ENCODE measurements around the gene RAB33B.

RAB33B gene

DNA sequence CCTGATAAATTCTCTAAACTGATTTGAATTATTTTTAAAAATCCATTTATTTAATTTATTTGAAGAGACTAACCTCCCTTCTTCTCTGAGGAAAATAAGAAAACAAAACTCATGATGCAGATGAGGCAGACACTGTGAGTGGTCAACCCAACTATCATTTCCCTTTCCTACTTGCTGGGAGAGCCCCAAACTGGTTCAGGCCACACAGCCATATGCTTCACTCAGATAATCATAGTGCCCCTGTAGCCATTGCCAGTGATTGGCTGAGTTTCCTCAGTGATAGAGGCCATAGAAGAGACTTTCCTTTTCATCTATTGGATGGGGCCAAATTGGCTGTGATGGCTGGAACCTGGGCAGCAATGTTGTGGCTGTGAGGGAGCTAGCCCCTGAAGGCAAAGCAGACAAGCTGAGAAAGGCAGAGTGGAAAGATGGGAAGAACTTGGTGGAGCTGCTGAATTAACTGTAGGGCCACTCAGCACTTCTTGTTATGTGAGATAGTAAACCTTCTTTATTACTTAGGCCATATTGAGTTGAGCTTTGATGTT is 49.8 kb downstream of the RAB33B start:
- no peak for TF ChIP-seq ZNF133 (tag by site-specific recombination; IDR thresholded peaks at IDR 0.05)
- TF ChIP-seq, protein P1, sequence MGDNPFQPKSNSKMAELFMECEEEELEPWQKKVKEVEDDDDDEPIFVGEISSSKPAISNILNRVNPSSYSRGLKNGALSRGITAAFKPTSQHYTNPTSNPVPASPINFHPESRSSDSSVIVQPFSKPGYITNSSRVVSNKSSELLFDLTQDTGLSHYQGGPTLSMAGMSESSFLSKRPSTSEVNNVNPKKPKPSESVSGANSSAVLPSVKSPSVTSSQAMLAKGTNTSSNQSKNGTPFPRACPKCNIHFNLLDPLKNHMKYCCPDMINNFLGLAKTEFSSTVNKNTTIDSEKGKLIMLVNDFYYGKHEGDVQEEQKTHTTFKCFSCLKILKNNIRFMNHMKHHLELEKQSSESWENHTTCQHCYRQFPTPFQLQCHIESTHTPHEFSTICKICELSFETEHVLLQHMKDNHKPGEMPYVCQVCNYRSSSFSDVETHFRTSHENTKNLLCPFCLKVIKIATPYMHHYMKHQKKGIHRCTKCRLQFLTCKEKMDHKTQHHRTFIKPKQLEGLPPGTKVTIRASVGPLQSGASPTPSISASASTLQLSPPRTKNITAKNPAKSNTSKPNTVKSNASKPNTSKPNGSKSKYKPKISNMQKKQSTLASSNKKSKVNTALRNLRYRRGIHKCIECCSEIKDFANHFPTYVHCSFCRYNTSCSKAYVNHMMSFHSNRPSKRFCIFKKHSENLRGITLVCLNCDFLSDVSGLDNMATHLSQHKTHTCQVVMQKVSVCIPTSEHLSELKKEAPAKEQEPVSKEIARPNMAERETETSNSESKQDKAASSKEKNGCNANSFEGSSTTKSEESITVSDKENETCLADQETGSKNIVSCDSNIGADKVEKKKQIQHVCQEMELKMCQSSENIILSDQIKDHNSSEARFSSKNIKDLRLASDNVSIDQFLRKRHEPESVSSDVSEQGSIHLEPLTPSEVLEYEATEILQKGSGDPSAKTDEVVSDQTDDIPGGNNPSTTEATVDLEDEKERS (tag by site-specific recombination; IDR thresholded peaks at IDR 0.05): peak; percentile 75
- Histone ChIP-seq H3K4me1 (ENCODE audit: control insufficient read depth, insufficient read depth, low read length) (no peaks in the 10 kb centered on the region), H3K4me3 (ENCODE audit: low read depth, low read length) (no peak overlapping the region), H3K9me3 (ENCODE audit: control insufficient read depth, insufficient read depth, low read depth, low read length) (no peaks in the 10 kb centered on the region), H3K27ac (ENCODE audit: extremely low read depth, low read depth, low read length) (no peak overlapping the region), H3K36me3 (ENCODE audit: control insufficient read depth in 2 of 2, insufficient read depth in 1 of 2, low read length in 2 of 2) (peaks cover 0 to 22% of the 10 kb centered on the region in 2 experiments; a peak in 1 of 3 replicates)
- CTCF ChIA-PET: interaction anchor here (1.0 kb wide), 1 partner anchor 27 kb away, joined by 4 read pairs; no protein-coding TSS in a partner anchor
- POLR2A ChIA-PET: no interaction called here

DNA sequence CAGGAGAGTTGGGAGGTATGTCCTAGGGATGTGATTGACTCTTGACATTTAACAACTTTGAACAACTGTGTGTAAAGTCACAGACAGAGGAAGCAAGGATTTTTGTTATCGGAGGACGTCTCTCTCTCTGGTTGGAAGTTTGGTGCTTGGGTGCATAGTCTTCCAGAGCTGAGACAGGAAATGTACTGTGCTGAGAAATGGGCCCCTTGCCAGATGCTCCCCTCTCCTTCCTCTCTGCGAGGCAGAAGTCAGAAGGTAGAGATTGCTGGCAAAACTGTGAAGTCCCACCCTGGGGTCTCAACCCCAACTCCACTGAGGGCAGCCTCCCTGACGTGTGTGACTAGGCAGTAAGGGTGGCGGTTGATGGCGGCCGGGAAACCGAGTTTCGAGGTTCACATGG is 52.9 kb downstream of the RAB33B start:
- Histone ChIP-seq H3K36me3 (ENCODE audit: control insufficient read depth in 2 of 2, insufficient read depth in 1 of 2, low read length in 2 of 2) (peaks cover 0 to 51% of the 10 kb centered on the region in 2 experiments; a peak in 1 of 3 replicates), H3K4me3 (ENCODE audit: low read depth, low read length) (no peak overlapping the region), H3K9me3 (ENCODE audit: control insufficient read depth, insufficient read depth, low read depth, low read length) (no peaks in the 10 kb centered on the region), H3K4me1 (ENCODE audit: control insufficient read depth, insufficient read depth, low read length) (no peaks in the 10 kb centered on the region), H3K27ac (ENCODE audit: extremely low read depth, low read depth, low read length) (no peak overlapping the region)
- TF ChIP-seq FEZF1 (tag by site-specific recombination; IDR thresholded peaks at IDR 0.05): no peak
- TF ChIP-seq ZIC2 (tag by site-specific recombination; IDR thresholded peaks at IDR 0.05): no peak
- no peak for TF ChIP-seq YY1 (tag by site-specific recombination; IDR thresholded peaks at IDR 0.05)
- no peak for TF ChIP-seq ZNF792 (tag by site-specific recombination; IDR thresholded peaks at IDR 0.05)
- TF ChIP-seq ZNF366 (tag by site-specific recombination; conservative IDR thresholded peaks at IDR 0.05): no peak
- TF ChIP-seq ZNF501 (tag by site-specific recombination; IDR thresholded peaks at IDR 0.05): no peak
- no peak for TF ChIP-seq ZSCAN16 (tag by site-specific recombination; IDR thresholded peaks at IDR 0.05)
- no peak for TF ChIP-seq RBAK (tag by site-specific recombination; IDR thresholded peaks at IDR 0.05)
- no peak for TF ChIP-seq ZNF423 (tag by site-specific recombination; IDR thresholded peaks at IDR 0.05)
- TF ChIP-seq TRIM28 (IDR thresholded peaks at IDR 0.05; ENCODE audit: borderline replicate concordance, low read length): no peak
- TF ChIP-seq ZFHX2 (tag by site-specific recombination; conservative IDR thresholded peaks at IDR 0.05): no peak
- TF ChIP-seq, protein P2, sequence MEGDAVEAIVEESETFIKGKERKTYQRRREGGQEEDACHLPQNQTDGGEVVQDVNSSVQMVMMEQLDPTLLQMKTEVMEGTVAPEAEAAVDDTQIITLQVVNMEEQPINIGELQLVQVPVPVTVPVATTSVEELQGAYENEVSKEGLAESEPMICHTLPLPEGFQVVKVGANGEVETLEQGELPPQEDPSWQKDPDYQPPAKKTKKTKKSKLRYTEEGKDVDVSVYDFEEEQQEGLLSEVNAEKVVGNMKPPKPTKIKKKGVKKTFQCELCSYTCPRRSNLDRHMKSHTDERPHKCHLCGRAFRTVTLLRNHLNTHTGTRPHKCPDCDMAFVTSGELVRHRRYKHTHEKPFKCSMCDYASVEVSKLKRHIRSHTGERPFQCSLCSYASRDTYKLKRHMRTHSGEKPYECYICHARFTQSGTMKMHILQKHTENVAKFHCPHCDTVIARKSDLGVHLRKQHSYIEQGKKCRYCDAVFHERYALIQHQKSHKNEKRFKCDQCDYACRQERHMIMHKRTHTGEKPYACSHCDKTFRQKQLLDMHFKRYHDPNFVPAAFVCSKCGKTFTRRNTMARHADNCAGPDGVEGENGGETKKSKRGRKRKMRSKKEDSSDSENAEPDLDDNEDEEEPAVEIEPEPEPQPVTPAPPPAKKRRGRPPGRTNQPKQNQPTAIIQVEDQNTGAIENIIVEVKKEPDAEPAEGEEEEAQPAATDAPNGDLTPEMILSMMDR (tag by site-specific recombination; IDR thresholded peaks at IDR 0.05): no peak
- TF ChIP-seq, protein P3, sequence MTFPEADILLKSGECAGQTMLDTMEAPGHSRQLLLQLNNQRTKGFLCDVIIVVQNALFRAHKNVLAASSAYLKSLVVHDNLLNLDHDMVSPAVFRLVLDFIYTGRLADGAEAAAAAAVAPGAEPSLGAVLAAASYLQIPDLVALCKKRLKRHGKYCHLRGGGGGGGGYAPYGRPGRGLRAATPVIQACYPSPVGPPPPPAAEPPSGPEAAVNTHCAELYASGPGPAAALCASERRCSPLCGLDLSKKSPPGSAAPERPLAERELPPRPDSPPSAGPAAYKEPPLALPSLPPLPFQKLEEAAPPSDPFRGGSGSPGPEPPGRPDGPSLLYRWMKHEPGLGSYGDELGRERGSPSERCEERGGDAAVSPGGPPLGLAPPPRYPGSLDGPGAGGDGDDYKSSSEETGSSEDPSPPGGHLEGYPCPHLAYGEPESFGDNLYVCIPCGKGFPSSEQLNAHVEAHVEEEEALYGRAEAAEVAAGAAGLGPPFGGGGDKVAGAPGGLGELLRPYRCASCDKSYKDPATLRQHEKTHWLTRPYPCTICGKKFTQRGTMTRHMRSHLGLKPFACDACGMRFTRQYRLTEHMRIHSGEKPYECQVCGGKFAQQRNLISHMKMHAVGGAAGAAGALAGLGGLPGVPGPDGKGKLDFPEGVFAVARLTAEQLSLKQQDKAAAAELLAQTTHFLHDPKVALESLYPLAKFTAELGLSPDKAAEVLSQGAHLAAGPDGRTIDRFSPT (tag by site-specific recombination; IDR thresholded peaks at IDR 0.05): no peak
- TF ChIP-seq MEIS1 (CRISPR knock-in tag; IDR thresholded peaks at IDR 0.05; ENCODE audit: borderline replicate concordance): no peak
- no peak for TF ChIP-seq BCL11B (tag by site-specific recombination; IDR thresholded peaks at IDR 0.05; ENCODE audit: low read depth)
- TF ChIP-seq KLF9 (tag by site-specific recombination; IDR thresholded peaks at IDR 0.05; ENCODE audit: low read depth): no peak
- TF ChIP-seq SP7 (tag by site-specific recombination; IDR thresholded peaks at IDR 0.05): no peak
- CTCF ChIA-PET: no interaction called here
- POLR2A ChIA-PET: no interaction called here
